ENCODE results near the gene HECW1.
"Not testable (repeated sequence)": the region's sequence is repeated elsewhere in the genome, so short reads cannot be mapped to it uniquely, and the experiment has no call there.

Gene HECW1

GRCh38 chr7:43481902-43482678 is 369.6 kb downstream of the HECW1 start:
- Mint-ChIP-seq H3K4me1 (ENCODE audit: low read depth) (no peaks in the 10 kb centered on the region), H3K27ac (no peak overlapping the region), H3K27me3 (peaks cover 2% of the 10 kb centered on the region), H3K36me3 (ENCODE audit: low read depth) (no peaks in the 10 kb centered on the region), H3K4me3 (no peak overlapping the region), H3K9me3 (no peaks in the 10 kb centered on the region)
- intact Hi-C loops (cut with micrococcal nuclease): no loop called here

DNA sequence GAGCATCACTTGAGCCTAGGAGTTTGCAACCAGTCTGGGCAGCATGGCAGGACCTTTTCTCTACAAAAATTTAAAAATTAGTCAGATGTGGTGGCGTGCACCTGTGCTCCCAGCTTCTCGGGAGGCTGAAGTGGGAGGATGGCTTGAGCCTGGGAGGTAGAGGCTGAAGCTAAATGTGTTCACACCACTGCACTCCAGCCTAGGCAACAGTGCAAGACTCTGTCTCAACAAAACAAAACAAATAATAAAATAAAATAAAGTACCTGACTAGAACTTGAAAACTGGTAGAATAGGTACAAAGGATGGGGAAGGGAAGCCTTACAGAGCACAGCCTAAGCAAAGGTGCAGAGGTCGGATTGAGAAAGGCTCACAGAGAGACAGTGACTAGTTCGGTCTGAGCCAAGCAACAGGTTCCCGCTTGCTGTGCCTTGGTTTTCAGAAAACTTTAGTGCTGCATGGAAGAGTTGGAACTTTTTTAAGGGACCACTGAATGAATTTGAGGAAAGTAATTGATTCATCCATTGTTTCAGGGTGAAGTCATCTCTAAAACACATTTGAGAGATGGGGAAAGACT is 370.3 kb downstream of the HECW1 start:
- no peaks in the 10 kb centered on the region for H3K4me1 Mint-ChIP-seq (ENCODE audit: low read depth)
- no peaks in the 10 kb centered on the region for H3K9me3 Mint-ChIP-seq
- no peaks in the 10 kb centered on the region for H3K36me3 Mint-ChIP-seq (ENCODE audit: low read depth)
- peaks cover 2% of the 10 kb centered on the region for H3K27me3 Mint-ChIP-seq
- intact Hi-C loops (cut with micrococcal nuclease): no loop called here
- H3K4me3 Mint-ChIP-seq: no peak overlapping the region
- H3K27ac Mint-ChIP-seq: no peak overlapping the region

- peaks cover 2% of the 10 kb centered on the region for H3K27me3 Mint-ChIP-seq
- no peaks in the 10 kb centered on the region for H3K9me3 Mint-ChIP-seq
- no peak overlapping the region for H3K4me3 Mint-ChIP-seq
- intact Hi-C loops (cut with micrococcal nuclease): no loop called here
- no peaks in the 10 kb centered on the region for H3K36me3 Mint-ChIP-seq (ENCODE audit: low read depth)
- H3K4me1 Mint-ChIP-seq (ENCODE audit: low read depth): no peaks in the 10 kb centered on the region
- H3K27ac Mint-ChIP-seq: no peak overlapping the region
Measured at GRCh38 chr7:43484678-43485395, 372.4 kb downstream of the HECW1 start.

GRCh38 chr7:43485580-43485979 is 373.1 kb downstream of the HECW1 start:
- Mint-ChIP-seq H3K4me3 (no peak overlapping the region), H3K9me3 (no peaks in the 10 kb centered on the region)
- intact Hi-C loops (cut with micrococcal nuclease): no loop called here

DNA sequence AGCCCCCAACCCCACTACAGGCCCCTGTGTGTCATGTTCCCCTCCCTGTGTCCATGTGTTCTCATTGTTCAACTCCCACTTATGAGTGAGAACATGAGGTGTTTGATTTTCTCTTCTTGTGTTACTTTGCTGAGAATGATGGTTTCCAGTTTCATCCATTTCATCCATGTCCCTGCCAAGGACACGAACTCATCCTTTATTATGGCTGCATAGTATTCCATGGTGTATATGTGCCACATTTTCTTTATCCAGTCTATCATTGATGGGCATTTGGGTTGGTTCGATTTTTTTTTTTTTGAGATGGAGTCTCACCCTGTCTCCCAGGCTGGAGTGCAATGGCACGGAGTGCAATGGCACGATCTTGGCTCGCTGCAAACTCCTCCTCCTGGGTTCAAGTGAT is 373.6 kb downstream of the HECW1 start:
- H3K36me3 Mint-ChIP-seq (ENCODE audit: low read depth); H3K27ac Mint-ChIP-seq; intact Hi-C loops (cut with micrococcal nuclease); H3K4me3 Mint-ChIP-seq; H3K27me3 Mint-ChIP-seq; H3K4me1 Mint-ChIP-seq (ENCODE audit: low read depth); H3K9me3 Mint-ChIP-seq: not testable (repeated sequence)

More at GRCh38 chr7:43485580-43485979, 373.1 kb downstream of the HECW1 start:
- no peaks in the 10 kb centered on the region for H3K4me1 Mint-ChIP-seq (ENCODE audit: low read depth)
- no peaks in the 10 kb centered on the region for H3K36me3 Mint-ChIP-seq (ENCODE audit: low read depth)
- no peak overlapping the region for H3K27ac Mint-ChIP-seq
- peaks cover 2% of the 10 kb centered on the region for H3K27me3 Mint-ChIP-seq

GRCh38 chr7:43486634-43487033 is 374.2 kb downstream of the HECW1 start:
- H3K4me3 Mint-ChIP-seq: no peak overlapping the region
- intact Hi-C loops (cut with micrococcal nuclease): no loop called here
- H3K27ac Mint-ChIP-seq: no peak overlapping the region
- no peaks in the 10 kb centered on the region for H3K9me3 Mint-ChIP-seq
- no peaks in the 10 kb centered on the region for H3K36me3 Mint-ChIP-seq (ENCODE audit: low read depth)
- H3K4me1 Mint-ChIP-seq (ENCODE audit: low read depth): no peaks in the 10 kb centered on the region
- peaks cover 2% of the 10 kb centered on the region for H3K27me3 Mint-ChIP-seq

DNA sequence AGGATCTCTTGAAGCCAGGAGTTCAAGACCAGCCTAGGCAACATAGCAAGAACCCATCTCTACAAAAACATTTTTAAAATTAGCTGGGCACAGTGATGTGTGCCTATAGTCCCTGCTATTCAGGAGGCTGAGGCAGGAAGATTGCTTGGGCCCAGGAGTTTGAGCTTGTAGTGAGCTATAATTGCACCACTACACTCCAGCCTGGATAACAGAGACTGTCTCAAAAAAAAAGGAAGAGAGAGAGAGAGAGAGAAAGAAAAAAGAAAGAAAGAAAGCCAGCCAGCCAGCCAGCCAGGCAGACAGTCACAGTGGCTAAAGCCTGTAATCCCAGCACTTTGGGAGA is 375.3 kb downstream of the HECW1 start:
- no peaks in the 10 kb centered on the region for H3K9me3 Mint-ChIP-seq
- H3K4me3 Mint-ChIP-seq: no peak overlapping the region
- H3K36me3 Mint-ChIP-seq (ENCODE audit: low read depth): no peaks in the 10 kb centered on the region
- intact Hi-C loops (cut with micrococcal nuclease): no loop called here
- peaks cover 6% of the 10 kb centered on the region for H3K27me3 Mint-ChIP-seq
- no peaks in the 10 kb centered on the region for H3K4me1 Mint-ChIP-seq (ENCODE audit: low read depth)
- no peak overlapping the region for H3K27ac Mint-ChIP-seq

DNA sequence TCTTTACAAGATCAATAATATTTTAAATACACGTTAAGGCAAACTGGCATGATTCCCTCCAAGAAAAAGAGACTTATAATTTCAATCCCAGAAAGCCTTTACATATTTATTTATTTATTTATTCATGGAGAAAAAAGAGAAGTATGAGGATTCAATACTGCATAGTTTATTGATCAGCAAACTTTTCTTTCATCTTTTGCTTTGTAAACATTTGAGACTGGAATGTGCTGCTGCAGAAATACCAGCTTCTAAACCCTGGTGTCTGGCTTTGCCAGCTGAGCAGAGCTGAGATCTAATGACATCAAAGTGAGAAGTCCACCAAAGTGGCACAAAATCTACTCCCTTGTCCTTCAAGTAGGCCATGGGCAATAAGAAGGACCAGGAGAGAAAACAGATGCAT is 376.8 kb downstream of the HECW1 start:
- Mint-ChIP-seq H3K4me3 (no peak overlapping the region), H3K27ac (no peak overlapping the region), H3K36me3 (ENCODE audit: low read depth) (no peaks in the 10 kb centered on the region), H3K9me3 (no peaks in the 10 kb centered on the region), H3K27me3 (peaks cover 8% of the 10 kb centered on the region), H3K4me1 (ENCODE audit: low read depth) (no peaks in the 10 kb centered on the region)
- intact Hi-C loops (cut with micrococcal nuclease): no loop called here

DNA sequence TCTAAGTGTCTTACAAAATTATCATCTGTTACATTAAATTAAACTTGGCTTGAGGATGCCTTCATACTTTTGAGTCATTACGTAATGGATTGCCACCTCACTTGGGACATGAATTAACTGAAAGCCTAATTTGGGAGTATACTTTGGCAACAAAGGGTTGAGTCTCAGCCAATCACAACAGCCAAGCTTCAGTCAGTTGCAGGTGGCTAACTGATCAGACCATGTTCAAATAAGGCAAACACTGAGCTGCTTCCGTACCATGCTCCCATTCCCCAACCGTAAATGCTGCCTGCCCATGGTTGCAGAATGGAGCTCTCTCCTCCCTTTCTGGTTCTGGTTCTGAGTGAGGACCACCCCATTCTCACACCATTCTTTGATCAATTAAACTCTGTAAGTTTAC is 377.6 kb downstream of the HECW1 start:
- H3K4me1 Mint-ChIP-seq (ENCODE audit: low read depth): no peaks in the 10 kb centered on the region
- intact Hi-C loops (cut with micrococcal nuclease): no loop called here
- H3K4me3 Mint-ChIP-seq: no peak overlapping the region
- H3K36me3 Mint-ChIP-seq (ENCODE audit: low read depth): no peaks in the 10 kb centered on the region
- H3K27ac Mint-ChIP-seq: no peak overlapping the region
- H3K27me3 Mint-ChIP-seq: peaks cover 9% of the 10 kb centered on the region
- H3K9me3 Mint-ChIP-seq: no peaks in the 10 kb centered on the region

DNA sequence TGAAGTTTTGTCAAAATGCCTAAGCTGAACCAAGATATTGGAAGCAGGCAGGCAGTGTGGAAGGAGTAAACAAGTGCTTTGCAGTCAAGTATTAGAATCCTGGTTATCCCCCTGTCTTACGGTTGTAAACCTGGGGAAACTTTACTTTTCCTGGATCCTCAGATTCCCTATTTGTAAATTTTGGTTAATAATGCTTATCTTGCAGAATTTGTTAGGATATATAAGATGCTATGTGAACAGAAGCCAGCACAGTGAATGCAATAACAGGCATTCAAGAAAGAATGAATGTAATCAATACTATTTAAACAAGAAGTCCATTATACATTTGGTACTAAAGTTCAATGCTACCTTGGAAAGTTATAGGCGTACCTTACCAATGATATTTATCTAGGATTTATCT is 378.7 kb downstream of the HECW1 start:
- Mint-ChIP-seq H3K36me3 (ENCODE audit: low read depth) (no peaks in the 10 kb centered on the region), H3K27ac (no peak overlapping the region), H3K4me3 (no peak overlapping the region), H3K27me3 (peaks cover 12% of the 10 kb centered on the region), H3K9me3 (no peaks in the 10 kb centered on the region), H3K4me1 (ENCODE audit: low read depth) (no peaks in the 10 kb centered on the region)
- intact Hi-C loops (cut with micrococcal nuclease): no loop called here

DNA sequence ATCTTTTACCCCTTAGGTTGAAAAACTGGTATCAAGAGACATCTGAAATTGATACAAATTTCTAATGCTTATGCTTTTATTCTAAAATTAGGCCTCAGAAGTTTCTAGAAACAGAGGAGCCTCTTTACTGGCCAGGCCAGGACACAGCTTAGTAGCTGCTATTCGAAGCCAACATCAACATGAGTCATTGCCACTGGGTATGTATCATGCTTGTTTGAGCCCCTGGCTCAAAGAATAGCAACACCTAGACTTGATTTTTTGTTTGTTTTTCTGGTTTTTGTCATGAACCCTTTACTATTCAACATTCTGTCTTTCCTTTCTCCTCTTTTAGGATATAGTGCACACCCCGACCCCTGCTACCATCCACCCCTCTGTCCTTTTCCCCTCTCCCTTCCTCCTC is 379.5 kb downstream of the HECW1 start:
- intact Hi-C loops (cut with micrococcal nuclease): no loop called here
- Mint-ChIP-seq H3K36me3 (ENCODE audit: low read depth) (no peaks in the 10 kb centered on the region), H3K4me3 (no peak overlapping the region), H3K9me3 (no peaks in the 10 kb centered on the region), H3K27ac (no peak overlapping the region), H3K27me3 (peaks cover 13% of the 10 kb centered on the region), H3K4me1 (ENCODE audit: low read depth) (no peaks in the 10 kb centered on the region)

DNA sequence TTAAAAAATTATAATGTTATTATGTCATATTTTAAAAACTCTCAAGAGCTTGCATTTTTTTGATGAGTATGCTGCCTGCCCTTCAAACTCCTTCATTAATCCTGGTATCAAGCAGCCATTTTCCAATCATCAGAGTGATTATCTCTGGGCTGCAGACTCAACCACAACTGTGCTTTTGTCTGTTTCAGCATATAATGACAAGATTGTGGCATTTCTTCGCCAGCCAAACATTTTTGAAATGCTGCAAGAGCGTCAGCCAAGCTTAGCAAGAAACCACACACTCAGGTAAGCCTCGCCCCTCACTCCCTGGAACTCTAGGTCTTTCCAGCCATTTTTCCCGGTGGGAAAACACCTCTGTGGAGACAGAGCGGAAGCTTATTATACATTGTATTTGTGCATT is 380.4 kb downstream of the HECW1 start:
- Mint-ChIP-seq H3K4me3 (no peak overlapping the region), H3K27ac (no peak overlapping the region), H3K36me3 (ENCODE audit: low read depth) (no peaks in the 10 kb centered on the region), H3K27me3 (peaks cover 14% of the 10 kb centered on the region), H3K4me1 (ENCODE audit: low read depth) (no peaks in the 10 kb centered on the region), H3K9me3 (no peaks in the 10 kb centered on the region)
- intact Hi-C loops (cut with micrococcal nuclease): no loop called here

GRCh38 chr7:43495572-43495971 is 383.1 kb downstream of the HECW1 start:
- Mint-ChIP-seq H3K36me3 (ENCODE audit: low read depth) (no peaks in the 10 kb centered on the region), H3K4me3 (no peak overlapping the region)

GRCh38 chr7:43496596-43496995 is 384.1 kb downstream of the HECW1 start:
- Mint-ChIP-seq H3K36me3 (ENCODE audit: low read depth) (no peaks in the 10 kb centered on the region), H3K27ac (no peak overlapping the region), H3K4me1 (ENCODE audit: low read depth) (no peaks in the 10 kb centered on the region), H3K4me3 (no peak overlapping the region), H3K27me3 (peaks cover 21% of the 10 kb centered on the region), H3K9me3 (no peaks in the 10 kb centered on the region)
- intact Hi-C loops (cut with micrococcal nuclease): no loop called here

More at GRCh38 chr7:43495572-43495971, 383.1 kb downstream of the HECW1 start:
- Mint-ChIP-seq H3K27ac (no peak overlapping the region), H3K9me3 (no peaks in the 10 kb centered on the region), H3K27me3 (peaks cover 21% of the 10 kb centered on the region), H3K4me1 (ENCODE audit: low read depth) (no peaks in the 10 kb centered on the region)
- intact Hi-C loops (cut with micrococcal nuclease): no loop called here

Measured in dendritic cell treated with granulocyte-macrophage colony-stimulating factor and Interleukin-4, amounts not matched to agents 40 ng/mL and 50 ng/mL, for 4 days (primary cell).